GM19240 (cell line): ENCODE measurements around the gene RND1.

Experiments
- DNase-seq: peaks from one replicate; pipeline ENCODE4 v3.0.0; 2011; ENCODE audit warnings: low spot score; ENCODE audit not compliant: insufficient read length

Gene RND1

GRCh38 chr12:48811437-48812090 lies 54.1 kb downstream of the RND1 start:
- DNase-seq: no peak

DNA sequence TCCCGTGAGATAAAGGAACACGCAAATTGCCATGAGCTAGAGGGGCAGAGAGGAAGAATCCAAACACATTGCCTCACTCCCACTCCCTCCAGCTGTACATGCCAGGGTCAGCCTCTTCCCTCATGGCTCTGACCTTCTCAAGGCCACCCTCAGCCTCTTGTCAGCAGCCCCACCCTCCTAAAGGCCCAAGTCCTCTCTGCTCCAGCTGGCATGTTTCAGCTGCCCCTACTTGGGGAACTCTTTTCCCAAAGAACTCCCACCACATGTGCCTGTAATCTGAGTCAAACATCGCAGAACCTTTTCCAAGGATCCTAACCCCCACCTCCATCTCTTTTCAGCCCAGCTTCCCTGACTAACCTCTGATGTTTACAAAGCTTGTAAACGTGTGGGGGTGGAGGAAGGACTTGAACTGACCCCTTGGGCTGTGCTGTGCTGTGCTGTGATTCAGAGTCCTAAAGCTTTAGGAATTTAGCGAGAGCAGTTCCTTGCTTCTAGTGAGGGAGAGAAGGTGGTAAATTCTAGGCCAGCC lies 54.7 kb downstream of the RND1 start:
- no peak for DNase-seq

DNA sequence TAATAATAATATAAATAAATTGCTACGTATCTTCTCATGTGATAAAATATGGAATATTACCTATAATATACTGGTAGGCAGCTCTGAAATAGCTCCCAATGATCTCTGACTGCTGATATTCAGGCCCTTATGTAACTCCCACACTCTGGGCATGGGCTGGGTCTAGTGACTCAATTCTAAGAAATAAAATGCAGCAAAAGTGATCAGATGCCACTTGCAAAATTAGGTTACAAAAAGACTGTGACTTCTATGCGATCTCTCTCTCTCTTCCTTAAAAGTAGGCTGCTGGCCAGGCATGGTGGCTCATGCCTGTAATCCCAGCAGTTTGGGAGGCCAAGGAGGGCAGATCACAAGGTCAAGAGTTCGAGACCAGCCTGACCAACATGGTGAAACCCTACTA lies 57.7 kb downstream of the RND1 start:
- DNase-seq: no peak
